ENCODE data around the gene MATR3. TPM values are rescaled to one million over a fixed set of nuclear protein-coding genes. Genes with fewer than 3 reads are reported as not detected.
"Not testable (repeated sequence)": the region's sequence is repeated elsewhere in the genome, so short reads cannot be mapped to it uniquely, and the experiment has no call there.

Gene MATR3
- total RNA-seq, 4 donors from 2014 or later: 155 to 222 (median 211) TPM

DNA sequence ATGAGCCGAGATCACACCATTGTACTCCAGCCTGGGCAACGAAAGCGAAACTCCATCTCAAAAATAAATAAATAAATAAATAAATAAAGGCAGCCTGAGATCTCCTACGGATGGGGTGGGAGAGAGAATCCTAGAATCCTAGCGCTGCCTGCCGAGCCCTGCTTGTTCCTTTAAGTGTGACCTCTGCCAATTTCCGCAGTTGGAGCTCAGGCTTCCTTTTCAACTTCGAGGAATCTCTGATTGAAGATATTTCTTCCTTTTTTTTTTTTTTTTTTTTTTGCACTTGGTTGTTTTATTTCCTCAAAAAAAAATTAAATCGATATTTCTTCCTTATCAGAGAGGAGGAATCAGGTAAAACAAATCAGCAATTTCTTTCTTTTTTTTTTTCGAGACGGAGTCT is 27.3 kb upstream of the MATR3 start:
- TF ChIP-seq, protein P1, sequence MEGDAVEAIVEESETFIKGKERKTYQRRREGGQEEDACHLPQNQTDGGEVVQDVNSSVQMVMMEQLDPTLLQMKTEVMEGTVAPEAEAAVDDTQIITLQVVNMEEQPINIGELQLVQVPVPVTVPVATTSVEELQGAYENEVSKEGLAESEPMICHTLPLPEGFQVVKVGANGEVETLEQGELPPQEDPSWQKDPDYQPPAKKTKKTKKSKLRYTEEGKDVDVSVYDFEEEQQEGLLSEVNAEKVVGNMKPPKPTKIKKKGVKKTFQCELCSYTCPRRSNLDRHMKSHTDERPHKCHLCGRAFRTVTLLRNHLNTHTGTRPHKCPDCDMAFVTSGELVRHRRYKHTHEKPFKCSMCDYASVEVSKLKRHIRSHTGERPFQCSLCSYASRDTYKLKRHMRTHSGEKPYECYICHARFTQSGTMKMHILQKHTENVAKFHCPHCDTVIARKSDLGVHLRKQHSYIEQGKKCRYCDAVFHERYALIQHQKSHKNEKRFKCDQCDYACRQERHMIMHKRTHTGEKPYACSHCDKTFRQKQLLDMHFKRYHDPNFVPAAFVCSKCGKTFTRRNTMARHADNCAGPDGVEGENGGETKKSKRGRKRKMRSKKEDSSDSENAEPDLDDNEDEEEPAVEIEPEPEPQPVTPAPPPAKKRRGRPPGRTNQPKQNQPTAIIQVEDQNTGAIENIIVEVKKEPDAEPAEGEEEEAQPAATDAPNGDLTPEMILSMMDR (IDR thresholded peaks at IDR 0.05): no peak
- DNase-seq (ENCODE audit: low spot score) (no peak), ATAC-seq (ENCODE audit: low FRiP score) (no peak)

DNA sequence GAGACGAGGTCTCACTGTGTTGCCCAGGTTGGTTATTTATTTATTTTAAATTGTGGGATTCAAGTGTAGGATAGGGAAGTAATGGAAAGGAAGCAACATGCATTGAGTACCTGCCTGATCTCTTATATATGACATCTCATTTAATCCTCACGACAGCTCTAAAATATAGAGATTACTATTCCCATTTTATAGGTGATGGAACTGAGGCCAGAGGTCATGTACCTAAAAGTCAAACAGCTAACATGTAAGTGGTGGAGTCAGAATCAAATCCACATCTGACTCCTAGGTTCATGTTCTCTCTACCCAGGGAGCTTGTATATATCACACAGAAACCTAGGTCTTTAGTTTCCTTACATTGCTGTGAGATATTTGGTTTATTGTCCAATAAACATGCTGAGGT is 26.1 kb upstream of the MATR3 start:
- TF ChIP-seq, protein P1 (IDR thresholded peaks at IDR 0.05): no peak
- DNase-seq (ENCODE audit: low spot score): no peak
- no peak for ATAC-seq (ENCODE audit: low FRiP score)

DNA sequence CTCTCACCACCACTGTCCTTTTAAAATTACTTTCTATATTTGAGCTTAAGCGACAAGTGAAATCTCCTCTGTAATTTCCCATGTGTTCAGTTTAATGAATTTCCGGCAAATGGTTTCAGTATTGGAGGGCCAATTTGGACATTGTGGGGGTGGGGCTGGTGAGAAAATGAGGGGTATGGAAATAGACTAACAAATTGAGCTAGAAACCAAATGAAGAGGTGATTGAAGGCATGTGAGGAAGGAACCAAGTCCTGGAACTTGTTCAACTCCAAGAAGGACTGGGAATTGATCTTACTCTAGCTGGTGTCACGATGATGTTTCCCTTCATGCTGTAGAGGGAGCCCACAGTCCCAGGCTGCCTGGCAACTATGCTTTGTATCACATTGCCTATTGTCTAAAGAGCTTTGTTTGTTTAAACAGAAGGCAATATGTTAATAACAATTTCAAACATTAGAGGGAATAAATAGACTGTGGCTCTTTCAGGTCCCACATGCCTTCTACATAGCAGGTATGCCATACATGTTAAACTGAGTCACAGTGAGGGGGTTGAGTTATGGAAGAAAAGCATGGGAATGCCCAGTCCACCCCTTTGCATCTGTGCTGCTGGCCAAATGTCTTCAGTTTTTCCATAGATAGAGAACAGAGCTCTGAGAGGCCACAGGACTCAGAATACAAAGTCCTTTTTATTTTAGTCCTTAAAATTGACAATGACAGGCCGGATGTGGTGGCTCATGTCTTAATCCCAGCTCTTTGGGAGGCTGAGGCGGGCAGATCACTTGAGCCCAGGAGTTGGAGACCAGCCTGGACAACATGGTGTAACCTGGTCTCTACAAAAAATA is 25.0 kb upstream of the MATR3 start:
- TF ChIP-seq, protein P1 (IDR thresholded peaks at IDR 0.05): no peak
- no peak for ATAC-seq (ENCODE audit: low FRiP score)
- no peak for DNase-seq (ENCODE audit: low spot score)

DNA sequence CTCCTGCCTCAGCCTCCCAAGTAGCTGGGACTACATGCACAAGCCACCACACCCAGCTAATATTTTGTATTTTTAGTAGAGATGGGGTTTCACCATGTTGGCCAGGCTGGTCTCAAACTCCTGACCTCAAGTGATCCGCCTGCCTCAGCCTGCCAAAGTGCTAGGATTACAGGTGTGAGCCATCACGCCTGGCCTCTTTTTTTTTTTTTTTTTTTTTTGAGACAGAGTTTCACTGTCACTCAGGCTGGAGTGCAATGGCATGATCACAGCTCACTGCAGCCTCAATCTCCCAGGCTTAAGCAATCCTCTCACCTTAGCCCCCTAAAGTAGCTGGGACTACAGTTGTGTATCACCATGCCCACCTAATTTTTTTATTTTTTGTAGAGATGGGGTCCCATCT is 22.8 kb upstream of the MATR3 start:
- not testable (repeated sequence) for DNase-seq (ENCODE audit: low spot score); ATAC-seq (ENCODE audit: low FRiP score)

DNA sequence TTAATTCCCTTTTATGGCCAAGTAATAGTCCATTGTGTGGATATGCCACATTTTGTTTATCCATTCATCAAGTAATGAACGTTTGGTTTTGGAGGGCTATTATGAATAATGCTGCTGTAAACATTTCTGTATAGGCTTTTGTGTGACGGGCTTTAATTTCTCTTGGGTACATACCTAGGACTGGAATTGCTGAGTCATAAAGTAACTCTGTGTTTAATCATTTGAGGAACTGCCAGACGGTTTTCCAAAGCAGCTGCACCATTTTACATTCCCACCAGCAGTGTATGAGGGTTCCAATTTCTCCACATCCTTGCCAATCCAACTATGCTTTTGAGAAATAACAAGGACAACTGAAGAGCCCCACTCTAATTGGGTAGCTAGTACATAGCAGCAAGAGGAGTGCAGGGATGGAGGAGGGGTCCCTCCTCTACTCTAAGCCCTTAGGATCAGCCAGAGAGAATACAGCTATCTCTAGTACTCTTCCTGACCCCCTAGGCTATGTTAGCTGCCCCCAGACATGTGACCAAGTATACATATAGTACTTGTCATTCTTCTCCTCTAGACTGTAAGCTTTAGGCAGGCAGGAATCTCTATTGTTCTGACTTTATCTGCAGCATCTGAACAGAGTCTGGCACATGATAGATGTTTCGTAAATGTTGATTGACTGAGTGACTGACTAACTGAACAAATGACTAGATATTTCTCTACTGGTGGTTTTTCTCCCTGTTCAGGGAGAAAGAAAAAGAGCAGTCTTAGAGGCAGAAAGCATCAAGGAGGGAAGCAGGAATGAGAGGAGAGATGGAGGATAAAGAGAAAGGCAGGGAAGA is 22.1 kb upstream of the MATR3 start:
- DNase-seq (ENCODE audit: low spot score): no peak
- ATAC-seq (ENCODE audit: low FRiP score): no peak
- TF ChIP-seq, protein P1 (IDR thresholded peaks at IDR 0.05): no peak

DNA sequence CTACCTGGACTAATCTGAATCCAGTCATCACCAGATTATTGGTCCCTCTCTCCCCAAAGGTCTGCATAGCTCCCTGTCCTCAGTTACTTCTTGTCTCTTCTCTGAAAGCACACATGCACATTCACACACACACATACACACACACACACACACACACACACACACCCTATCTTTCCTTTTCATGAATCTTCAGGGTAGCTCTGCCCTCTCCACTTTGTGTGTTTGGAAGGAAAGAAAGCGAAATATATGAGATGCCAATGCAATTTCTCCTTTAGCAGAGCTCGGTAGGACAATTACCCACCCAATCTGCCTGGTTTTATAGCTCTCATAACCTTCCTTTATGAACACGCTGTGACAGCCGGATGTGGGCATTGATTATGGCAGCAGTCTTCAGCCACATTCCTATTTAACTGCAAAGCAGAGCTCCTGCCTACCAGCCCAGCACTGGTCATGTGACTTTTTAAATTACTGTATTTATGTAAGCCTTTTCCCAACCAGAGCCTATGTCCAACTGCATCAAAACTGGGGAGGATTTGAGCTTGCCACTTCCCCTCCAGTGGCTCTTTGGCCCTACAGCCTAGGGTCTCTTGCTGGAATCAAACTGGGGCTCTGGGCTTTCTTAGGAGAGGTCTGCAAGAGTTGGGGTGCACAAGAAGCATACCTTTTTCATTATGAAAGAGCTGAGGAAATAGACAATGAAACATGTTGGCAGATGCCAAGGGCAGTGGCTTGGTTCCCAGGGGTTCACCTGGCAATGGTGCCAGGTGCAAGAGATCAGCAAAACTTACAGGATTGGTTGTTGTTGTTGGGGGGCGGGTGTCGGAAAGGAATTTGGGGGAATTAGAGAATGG is 20.8 kb upstream of the MATR3 start:
- DNase-seq (ENCODE audit: low spot score): no peak
- no peak for ATAC-seq (ENCODE audit: low FRiP score)
- TF ChIP-seq, protein P1 (IDR thresholded peaks at IDR 0.05): no peak

DNA sequence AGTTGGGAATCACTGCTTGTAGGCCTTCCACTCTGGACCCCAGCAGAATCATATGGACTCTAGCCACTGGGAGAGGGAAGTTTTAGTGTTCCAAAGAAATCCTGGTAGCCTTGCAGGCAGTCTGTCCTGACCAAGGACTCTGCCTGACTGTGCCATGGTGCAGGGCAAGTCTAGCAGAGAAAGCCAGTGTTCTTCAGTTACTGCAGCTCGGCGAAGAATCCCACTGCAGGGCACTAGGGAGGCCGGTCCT is 20.3 kb upstream of the MATR3 start:
- TF ChIP-seq, protein P1 (IDR thresholded peaks at IDR 0.05): no peak
- ATAC-seq (ENCODE audit: low FRiP score) (no peak), DNase-seq (ENCODE audit: low spot score) (no peak)
